Measurements from ENCODE around the gene TMEM8B. TPM values are rescaled to one million over a fixed set of nuclear protein-coding genes. Genes with fewer than 3 reads are reported as not detected.

Gene TMEM8B
- polyA plus RNA-seq, 4 donors, result 26.0 to 31.8 (median 30.0) TPM

DNA sequence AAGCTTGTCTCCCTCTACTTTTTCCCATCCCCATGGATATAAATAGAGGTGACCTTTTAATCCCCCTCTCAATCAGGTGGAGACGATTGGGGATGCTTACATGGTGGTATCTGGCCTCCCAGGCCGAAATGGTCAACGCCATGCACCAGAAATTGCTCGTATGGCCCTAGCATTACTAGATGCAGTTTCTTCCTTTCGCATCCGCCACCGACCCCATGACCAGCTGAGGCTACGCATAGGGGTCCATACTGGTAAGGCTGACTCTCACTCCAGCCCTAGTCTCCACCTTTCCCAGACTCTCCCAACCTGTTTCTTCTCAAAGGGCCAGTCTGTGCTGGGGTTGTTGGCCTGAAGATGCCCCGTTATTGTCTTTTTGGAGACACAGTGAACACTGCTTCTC is 20.6 kb upstream of the TMEM8B start:
- no peak for DNase-seq (ENCODE audit: low read depth in 4 of 4, low spot score in 3 of 4)

DNA sequence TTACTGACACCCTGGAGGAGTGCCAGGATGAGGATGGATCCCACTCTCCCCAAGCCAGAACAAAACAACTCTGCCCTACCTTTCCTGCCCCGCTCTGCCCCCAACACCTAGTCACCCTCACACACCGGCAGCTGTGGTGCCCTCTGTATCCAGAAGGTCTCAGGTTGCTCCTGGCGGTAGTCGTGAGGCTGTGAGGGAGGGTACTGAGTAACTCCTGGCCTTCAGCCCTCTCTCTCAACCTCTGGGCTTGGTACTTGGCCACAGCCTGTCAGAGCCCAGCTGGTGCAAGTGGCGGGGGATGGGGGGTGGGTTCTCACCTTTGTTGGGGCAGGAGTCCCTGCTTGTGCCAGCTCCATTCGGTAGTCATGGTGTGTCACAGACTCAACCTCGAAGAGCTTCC is 18.9 kb upstream of the TMEM8B start:
- no peak for DNase-seq (ENCODE audit: low read depth in 4 of 4, low spot score in 3 of 4)

DNA sequence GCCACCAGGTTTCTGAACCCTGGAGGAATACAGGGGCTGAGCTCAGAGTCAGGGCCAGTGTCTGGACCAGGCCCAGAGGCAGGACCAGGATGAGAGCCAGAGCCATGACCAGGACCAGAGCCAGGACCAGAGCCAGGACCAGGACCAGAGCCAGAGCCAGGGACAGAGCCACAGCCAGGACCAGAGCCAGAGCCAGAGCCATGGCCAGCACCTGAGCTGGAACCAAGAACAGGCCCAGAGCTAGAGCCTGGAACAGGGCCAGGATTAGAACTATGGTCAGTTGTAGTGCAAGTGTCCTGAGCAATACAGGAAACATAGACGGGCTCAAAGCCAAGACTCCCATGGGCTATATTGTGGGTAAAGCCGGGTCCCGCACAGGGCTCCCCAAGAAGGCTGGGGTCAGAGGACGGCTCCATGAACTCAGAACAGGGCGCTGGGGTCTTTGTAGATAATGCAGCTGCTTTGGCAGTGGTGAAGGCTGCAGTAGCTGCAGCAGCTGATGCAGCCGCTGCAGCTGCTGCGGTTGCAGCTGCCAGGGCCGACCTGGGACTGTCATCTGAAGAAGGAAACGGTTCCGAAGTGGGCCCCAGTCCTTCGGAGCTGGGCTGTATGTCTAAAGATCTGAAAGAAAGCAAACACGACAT is 17.5 kb upstream of the TMEM8B start:
- DNase-seq (ENCODE audit: low read depth in 4 of 4, low spot score in 3 of 4), result no peak

DNA sequence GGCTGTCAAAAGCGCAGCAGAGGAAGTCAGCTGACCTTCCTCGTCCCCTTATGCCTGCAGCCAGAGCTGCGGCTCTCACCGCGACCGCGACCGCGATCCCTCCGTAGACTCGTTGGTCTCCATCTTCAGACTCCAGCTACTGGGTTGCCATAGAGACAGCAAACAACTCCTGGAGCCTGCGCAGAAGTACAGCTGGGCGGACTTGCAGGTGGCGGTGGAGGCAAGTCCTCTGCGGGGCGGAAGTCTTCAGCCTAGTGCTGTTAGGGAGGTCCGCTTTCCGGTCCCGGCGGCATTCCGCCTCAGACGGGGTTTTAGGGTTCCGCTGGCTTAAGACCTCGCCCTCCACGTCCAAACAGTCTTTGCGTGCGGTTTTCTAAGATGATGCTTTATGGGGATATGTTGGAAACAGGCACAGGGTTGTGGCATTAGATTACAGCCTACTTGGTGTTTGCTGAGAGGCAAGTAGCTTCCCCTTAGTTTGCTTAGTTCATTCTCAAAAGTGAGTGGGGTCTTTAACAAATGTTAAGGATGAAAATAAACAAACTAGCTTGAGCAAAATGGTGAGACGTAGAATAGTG is 16.9 kb upstream of the TMEM8B start, which contains the start of gene SPAG8:
TSS of gene SPAG8 (minus strand) at position 238 of the 578 bp plus-strand sequence. CDS start at position 123, 115 bp downstream.
- DNase-seq (ENCODE audit: low read depth in 4 of 4, low spot score in 3 of 4), result peak; percentile 66 to 88 (median 84)

DNA sequence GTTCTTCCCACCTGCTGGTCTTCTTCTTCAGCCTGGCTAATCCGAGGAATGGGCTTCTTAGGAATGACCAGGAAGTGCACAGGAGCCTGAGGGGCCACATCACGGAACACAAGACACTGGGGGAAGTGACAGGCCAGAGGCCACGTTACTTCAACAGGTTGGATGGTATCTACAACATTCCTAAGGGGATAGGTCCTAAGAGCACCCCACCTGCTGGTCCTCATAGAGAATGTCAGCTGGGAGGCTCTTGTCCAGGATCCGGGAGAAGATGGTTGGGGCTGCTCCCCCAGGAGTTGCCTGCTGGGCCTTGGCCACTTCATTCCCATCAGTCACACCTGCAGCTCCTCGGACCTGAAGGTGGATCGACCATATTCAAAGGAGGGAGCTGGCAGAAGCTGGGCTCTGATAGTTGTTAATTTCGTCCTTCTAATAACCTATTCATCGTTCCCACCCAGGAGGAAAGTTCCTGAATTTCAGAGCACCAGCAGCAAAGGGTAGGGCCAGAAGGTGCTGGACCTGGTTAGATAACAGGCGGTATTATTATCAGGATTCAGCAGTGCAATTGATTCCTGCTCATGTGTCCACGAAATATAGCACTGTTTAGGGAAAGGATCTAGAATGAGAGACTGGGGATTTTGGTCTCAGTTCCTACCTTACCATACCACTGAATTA is 15.5 kb upstream of the TMEM8B start:
- DNase-seq (ENCODE audit: low read depth in 4 of 4, low spot score in 3 of 4), result no peak

DNA sequence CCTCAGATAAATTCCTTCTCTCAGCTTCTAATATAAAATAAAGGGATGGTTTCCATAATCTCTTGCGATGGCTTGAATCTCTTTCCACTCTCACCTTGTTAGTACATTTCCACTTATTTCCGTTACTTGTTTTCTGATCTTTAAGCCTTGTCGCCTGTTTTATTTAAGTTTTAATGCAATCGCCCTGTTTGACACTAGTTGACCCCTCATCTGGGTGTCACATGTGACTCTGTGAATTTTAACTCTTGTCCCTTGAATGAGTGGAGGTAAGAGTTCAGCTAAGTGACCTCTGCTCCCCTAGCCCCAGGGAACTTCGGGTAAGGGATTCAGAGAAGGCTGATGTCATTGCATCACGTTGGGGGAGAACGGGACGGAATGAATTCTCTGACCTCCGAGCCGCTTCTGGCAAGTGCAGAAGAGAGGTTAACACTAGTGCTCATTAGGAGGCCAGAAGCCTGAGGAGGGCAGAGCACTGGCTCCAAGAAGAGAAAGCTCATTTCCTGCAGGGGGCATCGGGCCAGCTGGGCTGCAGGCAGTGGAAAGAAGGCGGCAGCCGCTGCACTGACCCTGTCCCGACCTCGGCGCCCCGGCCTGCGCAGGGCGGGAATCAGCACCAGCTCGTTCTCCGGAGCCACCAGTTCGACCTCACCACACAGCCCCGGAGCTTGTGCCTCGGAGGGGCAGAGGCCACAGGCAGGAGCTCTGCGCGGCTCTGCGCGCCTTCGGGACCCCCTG is 14.8 kb upstream of the TMEM8B start:
- DNase-seq (ENCODE audit: low read depth in 4 of 4, low spot score in 3 of 4), result peak in 1 of 4 donors; percentile 37

DNA sequence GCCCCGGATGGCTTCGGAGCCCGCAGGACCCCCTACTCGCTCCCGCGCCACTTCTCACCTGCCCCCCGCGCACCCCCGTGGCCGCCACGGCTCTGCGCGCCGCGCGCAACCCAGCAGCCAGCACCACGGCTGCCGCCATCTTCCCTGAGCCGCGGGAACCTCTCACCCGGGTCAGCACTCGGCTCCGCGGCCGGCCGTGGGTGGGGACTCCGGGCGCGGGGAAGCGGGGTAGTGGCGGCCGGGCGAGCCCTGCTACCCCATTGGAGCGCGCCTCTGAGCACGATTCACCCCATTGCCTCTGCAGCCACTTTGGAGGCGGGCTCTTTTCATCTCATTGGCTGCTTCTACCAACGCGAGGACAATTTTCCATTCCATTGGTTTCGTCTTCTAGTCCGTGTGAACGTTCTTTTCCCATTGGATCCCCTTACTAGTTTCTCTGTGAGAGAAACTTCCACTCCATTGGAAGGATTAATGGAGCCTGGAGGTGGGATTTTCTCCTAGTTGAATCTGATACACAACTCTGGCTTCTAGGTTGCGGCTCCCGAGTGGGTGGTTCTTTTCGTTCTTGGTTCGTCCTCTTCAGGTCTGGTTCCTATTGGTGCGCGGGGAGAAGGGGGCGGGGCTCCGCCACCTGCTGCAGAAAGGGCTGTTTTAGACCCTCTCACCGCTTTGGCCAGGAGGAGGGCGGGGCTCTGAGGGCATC is 14.0 kb upstream of the TMEM8B start, which contains the start of gene HINT2:
TSS of gene HINT2 (minus strand) at position 202 of the 703 bp plus-strand sequence. CDS start at position 139, 63 bp downstream.
- peak; percentile 91 to 97 (median 96) for DNase-seq (ENCODE audit: low read depth in 4 of 4, low spot score in 3 of 4)

DNA sequence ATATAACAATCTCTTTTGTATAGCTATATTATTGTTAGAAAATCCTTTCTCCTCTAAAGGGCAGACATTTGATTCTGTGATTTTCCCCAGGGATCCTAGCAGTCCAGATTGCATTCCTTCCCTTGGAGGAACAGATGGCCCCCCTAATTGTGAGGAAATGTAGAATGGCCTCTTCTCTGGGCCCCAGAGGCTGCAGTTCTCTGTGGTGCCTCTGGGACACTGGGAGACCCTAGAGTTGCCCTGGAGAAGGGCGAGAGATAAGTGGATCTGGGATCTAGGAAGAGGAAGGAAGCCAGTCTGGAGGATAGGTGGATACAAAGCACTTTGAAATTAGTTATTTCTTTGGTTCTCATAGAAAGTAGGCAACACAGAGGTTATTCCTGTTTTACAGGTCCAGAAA is 12.3 kb upstream of the TMEM8B start:
- DNase-seq (ENCODE audit: low read depth in 4 of 4, low spot score in 3 of 4), result no peak

DNA sequence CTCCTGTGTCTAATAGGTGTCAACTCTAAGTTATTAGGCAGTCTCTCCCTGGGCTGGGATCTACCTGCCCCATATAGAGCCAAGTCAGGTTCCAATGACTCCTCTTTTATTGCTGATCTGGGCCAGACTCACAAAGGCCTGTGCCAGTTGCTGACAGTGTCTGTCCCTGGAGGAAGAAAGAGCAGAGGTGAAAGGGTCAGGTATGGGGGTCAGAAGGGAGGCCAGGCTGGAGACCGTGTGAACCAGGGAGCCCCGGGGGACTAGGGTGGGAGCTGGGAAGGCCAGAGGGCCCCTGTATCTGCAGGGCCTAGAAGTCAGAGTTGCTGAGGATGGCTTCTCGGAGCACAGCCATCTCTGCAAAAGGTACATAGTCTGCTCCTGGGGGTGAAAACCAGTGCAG is 10.7 kb upstream of the TMEM8B start:
- no peak for DNase-seq (ENCODE audit: low read depth in 4 of 4, low spot score in 3 of 4)

DNA sequence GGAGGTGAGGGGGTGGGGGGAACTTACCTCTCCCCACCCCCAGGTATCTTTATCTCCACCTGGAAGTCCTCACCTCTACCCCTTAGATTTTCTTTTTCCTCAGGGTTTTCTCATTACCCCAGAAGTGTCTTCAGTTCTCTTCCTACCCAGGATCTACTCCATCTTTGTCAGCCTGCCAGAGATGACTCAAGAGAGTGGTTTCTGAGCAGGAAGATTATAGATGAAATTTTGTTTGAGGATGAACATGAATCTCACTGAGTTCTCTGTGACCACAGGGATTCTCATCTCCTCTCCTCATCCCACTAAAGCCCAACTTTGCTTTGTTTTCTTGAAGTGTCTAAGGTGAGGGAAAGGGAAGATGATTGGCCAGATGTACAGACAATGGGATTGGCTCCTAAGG is 9.0 kb upstream of the TMEM8B start:
- DNase-seq (ENCODE audit: low read depth in 4 of 4, low spot score in 3 of 4), result no peak

DNA sequence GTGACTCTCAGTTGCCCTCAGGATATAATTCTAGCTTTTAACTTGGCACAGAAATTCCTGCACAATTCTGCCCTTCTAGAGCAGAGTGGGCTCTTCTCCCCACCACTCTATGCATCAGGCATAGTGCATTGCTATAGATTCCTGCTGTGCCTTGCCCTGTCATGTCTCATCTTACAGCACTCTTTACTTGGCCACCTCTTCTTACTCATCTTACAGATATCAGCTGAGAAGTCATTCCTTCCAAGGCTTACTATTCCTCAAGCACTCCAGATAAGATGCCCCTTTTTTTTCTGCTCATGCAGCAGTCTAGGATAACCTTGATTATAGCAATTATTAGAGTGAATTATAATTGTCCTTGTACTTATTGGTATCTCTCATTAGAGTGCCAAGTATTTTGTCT is 6.1 kb upstream of the TMEM8B start:
- DNase-seq (ENCODE audit: low read depth in 4 of 4, low spot score in 3 of 4), result no peak

DNA sequence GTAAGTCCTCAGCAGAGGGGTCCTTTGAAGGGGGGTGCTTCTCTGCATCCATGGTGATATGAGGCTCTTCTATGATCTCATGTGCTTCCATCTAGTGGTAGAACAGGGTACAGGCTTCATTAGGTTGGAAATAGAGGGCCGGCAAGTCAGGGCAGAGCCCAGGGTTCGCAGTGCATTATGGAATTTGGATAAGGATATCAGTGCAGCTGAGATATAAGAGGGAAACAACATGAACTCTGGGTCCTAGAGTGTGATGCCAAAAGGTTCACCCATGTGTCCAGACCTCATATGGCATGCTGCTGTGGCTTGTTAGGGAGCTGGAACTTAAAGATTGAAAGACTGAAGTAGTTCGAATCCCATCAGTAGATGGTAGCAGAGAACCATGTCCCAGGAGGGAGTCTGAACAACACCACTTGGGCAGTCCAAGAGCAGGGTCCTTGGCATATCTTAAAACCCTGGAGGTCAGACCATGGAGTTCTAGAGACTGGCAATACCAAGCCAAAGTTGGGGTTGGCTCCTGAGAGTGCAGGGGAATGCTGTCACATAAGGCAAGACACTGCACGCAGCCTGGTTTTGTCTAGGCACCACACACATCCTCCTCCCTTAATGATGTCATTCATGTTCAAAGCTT is 2.8 kb upstream of the TMEM8B start:
- peak in 1 of 4 donors; percentile 43 for DNase-seq (ENCODE audit: low read depth in 4 of 4, low spot score in 3 of 4)

DNA sequence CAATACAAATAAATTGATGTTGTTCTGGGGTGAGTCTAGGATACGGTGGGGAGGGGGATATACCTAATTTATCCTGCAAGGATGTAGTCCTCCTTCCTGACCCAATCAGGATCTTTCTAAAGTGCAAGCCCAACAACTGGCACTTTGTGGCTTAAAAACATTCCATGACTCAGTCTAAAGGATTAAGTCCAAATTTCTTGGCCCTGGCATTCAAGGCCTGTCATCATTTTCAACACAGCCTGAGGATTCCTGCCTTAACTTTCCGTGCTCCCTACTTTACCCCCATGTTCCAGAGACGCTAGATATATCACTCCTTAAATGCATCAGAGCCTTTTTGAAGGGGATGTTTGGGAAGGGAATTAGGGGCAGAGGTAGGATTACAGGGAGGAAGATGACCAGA is 1.5 kb upstream of the TMEM8B start:
- no peak for DNase-seq (ENCODE audit: low read depth in 4 of 4, low spot score in 3 of 4)

DNA sequence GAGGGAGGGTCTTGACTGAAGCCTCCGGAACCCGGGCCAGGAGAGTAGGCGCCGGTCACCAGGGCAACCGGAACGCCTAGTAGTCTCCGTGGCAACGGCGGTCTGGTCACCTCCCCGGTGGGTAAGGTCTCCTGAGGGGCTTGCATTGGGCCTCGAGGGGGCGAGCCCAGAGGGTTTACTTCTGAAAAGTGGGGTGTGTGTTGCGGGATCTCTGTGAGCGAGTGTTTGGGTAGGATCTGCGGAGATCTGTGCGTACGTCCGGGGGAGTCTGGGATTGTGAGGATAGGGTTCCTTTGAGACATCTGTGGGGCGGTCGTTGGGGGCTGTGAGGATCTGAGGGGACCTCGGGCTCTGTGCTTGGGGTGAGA is 328 bp upstream of the TMEM8B start, which contains the start of gene FAM221B:
TSS of gene FAM221B (minus strand) at position 17 of the 368 bp plus-strand sequence. CDS start 2,571 bp downstream, outside the sequence.
- DNase-seq (ENCODE audit: low read depth in 4 of 4, low spot score in 3 of 4), result no peak

DNA sequence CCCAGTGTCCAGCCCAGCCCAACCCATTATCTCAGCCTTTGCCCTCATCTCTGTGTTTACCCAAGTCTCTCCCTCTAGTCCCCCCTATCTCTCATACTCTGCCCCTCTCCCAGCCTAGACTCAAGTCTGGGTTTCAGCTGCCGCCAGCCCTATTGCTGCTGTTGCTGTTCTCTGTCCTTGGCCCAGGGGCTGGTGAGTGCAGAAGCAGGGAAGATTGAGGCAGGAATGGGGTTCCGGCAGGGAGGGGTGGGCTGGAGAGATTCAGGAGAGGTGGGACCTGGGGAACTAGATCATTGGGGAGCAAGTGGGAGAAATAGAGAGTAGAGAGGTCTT is 702 bp downstream of the TMEM8B start:
- no peak for DNase-seq (ENCODE audit: low read depth in 4 of 4, low spot score in 3 of 4)

DNA sequence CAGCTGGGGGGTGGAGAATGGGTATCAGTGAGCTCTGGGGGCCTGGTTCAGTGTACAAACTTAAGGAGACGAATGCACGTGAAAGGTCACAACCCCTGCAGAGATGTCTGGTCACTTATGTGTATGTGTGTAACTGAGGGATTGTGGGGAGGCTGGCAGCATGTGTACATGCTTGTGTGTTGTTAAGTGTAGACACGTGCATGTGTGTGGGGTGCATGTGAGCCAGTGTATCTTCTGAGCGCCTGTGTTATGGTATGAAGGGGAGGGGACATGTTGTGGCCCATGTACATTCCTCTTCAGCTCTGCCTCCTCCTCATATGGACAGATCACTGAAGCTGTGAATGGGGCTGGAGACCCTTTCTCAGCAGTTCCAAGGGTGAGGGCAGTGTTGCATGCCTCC is 2.0 kb downstream of the TMEM8B start:
- DNase-seq (ENCODE audit: low read depth in 4 of 4, low spot score in 3 of 4), result no peak

DNA sequence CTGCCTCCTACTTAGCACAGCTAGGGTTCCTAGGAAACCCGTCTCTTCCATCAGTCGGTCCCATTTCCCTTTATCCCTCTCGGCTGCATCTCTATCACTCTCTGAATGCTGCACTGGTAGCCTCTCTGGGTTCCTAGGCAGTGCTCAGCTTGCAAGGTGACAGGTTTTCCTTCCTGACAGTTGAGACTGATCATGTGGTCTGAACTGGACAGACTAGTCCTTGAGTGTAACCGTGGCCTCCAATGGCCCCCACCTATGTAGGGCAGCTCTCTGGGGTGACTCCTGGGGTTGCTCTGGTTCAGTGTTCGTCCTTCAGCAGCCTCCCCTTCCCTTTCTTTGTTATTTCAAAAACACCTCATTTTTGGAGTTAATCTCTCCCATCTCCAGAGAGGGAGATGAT is 3.8 kb downstream of the TMEM8B start:
- DNase-seq (ENCODE audit: low read depth in 4 of 4, low spot score in 3 of 4), result no peak

DNA sequence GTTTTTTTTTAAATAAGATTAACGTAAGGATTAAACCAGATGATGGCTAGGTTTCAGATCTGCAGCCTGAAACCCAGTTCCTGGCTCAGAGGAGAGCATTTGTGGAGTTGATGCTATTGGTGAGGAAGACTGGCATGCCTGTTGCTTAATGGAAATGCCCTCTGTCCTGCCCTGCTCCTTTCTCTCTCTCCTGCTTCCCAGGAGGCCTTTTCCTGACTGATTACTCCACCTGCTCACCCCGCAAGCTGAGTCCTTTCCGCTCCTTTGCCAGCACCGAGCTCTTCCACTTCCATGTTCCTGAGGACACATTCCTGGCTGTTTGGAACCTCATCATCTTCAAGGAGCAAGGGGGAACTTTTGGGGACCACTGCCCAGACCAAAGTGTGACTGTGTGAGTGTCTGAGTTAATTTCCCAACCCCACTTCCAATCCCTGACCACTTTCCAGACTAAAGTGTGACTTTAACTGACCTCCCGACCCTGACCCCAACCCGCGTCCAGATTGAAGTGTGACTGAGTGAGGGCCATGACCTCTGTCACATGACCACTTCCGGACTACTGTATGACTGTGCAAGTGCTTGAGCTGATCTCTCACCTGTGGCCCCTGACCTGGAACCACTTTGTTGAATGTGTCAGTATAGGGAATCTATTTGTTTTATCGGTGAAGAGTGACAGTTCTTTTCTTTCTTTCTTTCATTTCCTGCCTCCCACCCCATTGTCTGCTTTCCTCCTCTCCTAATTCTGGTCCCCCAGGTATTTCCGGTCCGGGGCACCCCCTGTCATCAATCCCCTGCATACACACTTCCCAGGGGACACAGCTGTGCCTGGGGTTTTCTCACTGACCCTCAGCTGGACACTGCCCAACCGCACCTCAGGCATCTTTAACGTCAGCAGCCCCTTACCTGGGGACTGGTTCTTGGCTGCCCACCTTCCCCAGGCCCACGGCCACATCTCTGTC is 5.5 kb downstream of the TMEM8B start:
- no peak for DNase-seq (ENCODE audit: low read depth in 4 of 4, low spot score in 3 of 4)

DNA sequence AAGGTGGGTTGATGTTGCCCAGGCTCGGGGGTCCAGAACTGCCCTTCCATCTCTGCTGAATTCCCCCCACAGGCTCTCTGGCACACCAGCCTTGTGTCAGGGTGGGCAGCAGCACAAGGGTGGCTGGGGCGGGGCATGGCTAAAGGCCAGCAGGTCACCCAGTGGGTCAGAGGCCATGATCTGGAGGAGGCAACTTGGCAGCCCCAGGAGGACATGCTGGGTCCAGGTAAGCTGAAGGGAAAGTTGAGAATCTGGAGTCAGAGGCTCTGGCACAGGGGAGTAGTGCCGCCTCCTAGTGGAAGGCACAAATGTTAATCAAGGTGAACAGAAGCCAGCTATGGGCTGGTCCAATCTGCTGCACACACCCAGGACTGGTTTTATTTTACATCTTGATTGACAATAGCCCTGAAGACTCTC is 6.2 kb downstream of the TMEM8B start:
- DNase-seq (ENCODE audit: low read depth in 4 of 4, low spot score in 3 of 4), result no peak

All from right renal pelvis (tissue), 4 donors.